CD4-positive, alpha-beta memory T cell (primary cell): ENCODE results near the gene SLC12A4. TPM values are rescaled to one million over a fixed set of nuclear protein-coding genes. Genes with fewer than 3 reads are reported as not detected.

Experiments
- CTCF ChIA-PET: fragments of 350-600 bp; sonication (Branson Sonifier 250); formaldehyde crosslinking; loops from one replicate; lab custom pipeline; 2021; ENCODE audit warnings: inconsistent platforms; ENCODE audit not compliant: partially characterized antibody; lab: Charles Lee
- POLR2A ChIA-PET: fragments of 350-600 bp; sonication (Branson Sonifier 250); formaldehyde crosslinking; loops from one replicate; lab custom pipeline; 2021; ENCODE audit not compliant: partially characterized antibody; lab: Charles Lee
- DNase-seq, 5 donors: peaks; one replicate each; pipeline versions ENCODE4 v3.0.0 to v3.0.0-alpha.2; 2020 to 2022; ENCODE audit warnings: mixed read lengths in 1 of 5
- H3K27ac ChIP-seq: one replicate; pipeline ENCODE4 v1.7.0; 2013; ENCODE audit warnings: low read depth, low read length
- H3K27me3 ChIP-seq: 2 replicates; pipeline ENCODE4 v1.7.0; 2013; ENCODE audit warnings: mild to moderate bottlenecking, low read length, moderate library complexity; ENCODE audit not compliant: insufficient read depth
- H3K36me3 ChIP-seq: 2 replicates; pipeline ENCODE4 v1.7.0; 2013; ENCODE audit warnings: mild to moderate bottlenecking, low read length, moderate library complexity; ENCODE audit not compliant: insufficient read depth
- H3K4me1 ChIP-seq: 2 replicates; pipeline ENCODE4 v1.7.0; 2013; ENCODE audit warnings: mild to moderate bottlenecking, low read length, moderate library complexity; ENCODE audit not compliant: insufficient read depth
- H3K4me3 ChIP-seq, 2 donors: one replicate each; pipeline ENCODE4 v1.7.0; 2013; ENCODE audit warnings: low read length in 2 of 2, mild to moderate bottlenecking in 1 of 2
- H3K9me3 ChIP-seq, 2 donors: one replicate each; pipeline ENCODE4 v1.7.0; 2013; ENCODE audit warnings: low read length in 2 of 2, control low read depth in 1 of 2; ENCODE audit not compliant: control insufficient read depth in 1 of 2
- H3K27ac Mint-ChIP-seq, 7 donors: one replicate each; pipeline ENCODE4 v1.8.0; 2020 to 2021; ENCODE audit warnings: mixed read lengths in 7 of 7, mild to moderate bottlenecking in 6 of 7, inconsistent platforms in 3 of 7, moderate library complexity in 3 of 7
- H3K27me3 Mint-ChIP-seq, 2 donors: one replicate each; pipeline ENCODE4 v1.8.0; 2020 to 2021; ENCODE audit warnings: mixed read lengths in 2 of 2
- H3K36me3 Mint-ChIP-seq, 2 donors: one replicate each; pipeline ENCODE4 v1.8.0; 2020 to 2021; ENCODE audit warnings: mixed read lengths in 2 of 2, inconsistent platforms in 1 of 2, mild to moderate bottlenecking in 1 of 2
- H3K4me1 Mint-ChIP-seq, 4 donors: one replicate each; pipeline ENCODE4 v1.8.0; 2020 to 2021; ENCODE audit warnings: mixed read lengths in 4 of 4, mild to moderate bottlenecking in 1 of 4
- H3K4me3 Mint-ChIP-seq, 8 donors: one replicate each; pipeline ENCODE4 v1.8.0; 2020 to 2021; ENCODE audit warnings: mixed read lengths in 8 of 8, mild to moderate bottlenecking in 7 of 8, moderate library complexity in 6 of 8, inconsistent platforms in 3 of 8
- H3K9me3 Mint-ChIP-seq, 8 donors: one replicate each; pipeline ENCODE4 v1.8.0; 2020 to 2021; ENCODE audit warnings: mixed read lengths in 8 of 8, mild to moderate bottlenecking in 5 of 8, inconsistent platforms in 3 of 8, moderate library complexity in 1 of 8
- intact Hi-C: fragments of 100-400 bp; cut with micrococcal nuclease; formaldehyde crosslinking; loops from one replicate; pipeline ENCODE4 v1.15.1; 2023
- polyA plus RNA-seq, 2 donors: library from polyadenylated mRNA; unstranded; fragments of 300-500 nt; fragmentation: Illumina TruSeq; gene quantifications; one replicate each; pipeline ENCODE4 v1.2.3, GENCODE V29; 2021
- total RNA-seq, 2 experiments: library from RNA; stranded (reverse); gene quantifications; one replicate each; pipeline ENCODE4 v1.2.3, GENCODE V29; 2021

SLC12A4 gene
- total and polyA plus RNA-seq, 4 experiments from 2014 or later = 4.0 to 33.5 (median 19.1) TPM

DNA sequence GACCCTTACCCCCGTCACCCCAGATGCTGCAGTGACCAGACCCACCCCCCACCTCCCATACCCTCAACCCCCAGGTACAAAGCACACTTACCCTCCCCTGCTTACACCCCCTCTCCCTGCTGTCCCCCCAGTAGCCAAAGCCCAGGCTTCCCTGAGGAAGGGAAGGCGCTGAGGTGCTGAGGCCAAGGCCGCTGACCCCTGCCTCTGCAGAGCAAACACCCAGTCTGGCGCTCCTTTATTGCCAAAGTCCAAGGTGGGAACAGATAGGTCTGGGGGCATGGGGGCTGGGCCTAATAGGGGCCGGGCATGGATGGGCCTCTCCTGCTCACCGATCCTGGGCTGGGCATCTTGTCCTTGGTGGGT, 25.2 kb downstream of the SLC12A4 start:
- Mint-ChIP-seq H3K9me3 (no peaks in the 10 kb centered on the region), H3K27ac (peak overlapping the region in 1 of 7 donors; percentile 70), H3K27me3 (no peaks in the 10 kb centered on the region), H3K4me3 (no peak overlapping the region), H3K36me3 (peaks cover 0 to 6% of the 10 kb centered on the region in 2 donors), H3K4me1 (peaks cover 14 to 29% (median 22%) of the 10 kb centered on the region in 4 donors)
- Histone ChIP-seq H3K4me3 (no peak overlapping the region), H3K36me3 (peaks cover 5% of the 10 kb centered on the region), H3K4me1 (peaks cover 33% of the 10 kb centered on the region), H3K27me3 (no peaks in the 10 kb centered on the region), H3K27ac (no peak overlapping the region), H3K9me3 (no peaks in the 10 kb centered on the region)
- intact Hi-C loops = no loop called here
- ChIA-PET POLR2A (interaction anchor here (3.0 kb wide), 1 partner anchor 8 kb away, joined by 15 read pairs; no protein-coding TSS in a partner anchor), CTCF (interaction anchor here (0.9 to 1.3 kb wide), 2 partner anchors 30 to 37 kb away, joined by 3 read pairs; partner anchors contain the start of gene DPEP3)
- no peak for DNase-seq

- no peaks in the 10 kb centered on the region for H3K9me3 Mint-ChIP-seq
- DNase-seq = no peak
- peaks cover 14 to 29% (median 22%) of the 10 kb centered on the region in 4 donors for H3K4me1 Mint-ChIP-seq
- intact Hi-C loops = no loop called here
- no peaks in the 10 kb centered on the region for H3K27me3 Mint-ChIP-seq
- Histone ChIP-seq H3K4me3 (no peak overlapping the region), H3K9me3 (no peaks in the 10 kb centered on the region), H3K36me3 (peaks cover 5% of the 10 kb centered on the region), H3K27ac (peak overlapping the region; percentile 9), H3K27me3 (no peaks in the 10 kb centered on the region), H3K4me1 (peaks cover 34% of the 10 kb centered on the region)
- peak overlapping the region in 1 of 7 donors; percentile 70 for H3K27ac Mint-ChIP-seq
- no peak overlapping the region for H3K4me3 Mint-ChIP-seq
- H3K36me3 Mint-ChIP-seq = peaks cover 0 to 6% of the 10 kb centered on the region in 2 donors
- ChIA-PET CTCF (interaction anchor here (0.7 to 4.2 kb wide), 13 partner anchors 11 to 127 kb away, joined by 3 to 25 read pairs (median 3); partner anchors contain the start of genes DPEP3, NRN1L and SLC12A4), POLR2A (interaction anchor here (0.8 to 3.0 kb wide), 5 partner anchors 8 to 98 kb away, joined by 3 to 15 read pairs (median 4); partner anchors contain the start of genes CTRL and DPEP2)
Measured at GRCh38 chr16:67942510-67943255, 25.8 kb downstream of the SLC12A4 start.

DNA sequence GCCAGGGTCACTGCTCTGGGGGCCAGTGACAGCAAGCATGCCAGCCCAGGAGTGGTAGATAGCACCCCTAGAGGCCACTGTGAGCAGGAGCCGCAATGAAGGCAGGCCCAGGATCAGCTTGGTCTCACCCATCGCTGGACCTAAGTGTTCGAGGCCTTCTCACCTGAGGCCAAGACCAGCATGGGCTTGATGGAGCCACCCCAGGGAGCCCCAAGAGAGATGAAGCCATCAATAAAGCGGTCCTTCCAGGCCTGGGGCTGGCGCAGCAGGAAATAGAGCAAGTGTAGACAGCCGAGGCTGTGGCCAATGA, 26.3 kb downstream of the SLC12A4 start:
- POLR2A ChIA-PET = interaction anchor here (0.8 to 1.4 kb wide), 4 partner anchors 10 to 97 kb away, joined by 3 to 4 read pairs (median 4); partner anchors contain the start of genes CTRL and DPEP2
- peaks cover 5% of the 10 kb centered on the region for H3K36me3 ChIP-seq
- H3K36me3 Mint-ChIP-seq = peaks cover 0 to 7% of the 10 kb centered on the region in 2 donors
- peaks cover 18 to 33% (median 25%) of the 10 kb centered on the region in 4 donors for H3K4me1 Mint-ChIP-seq
- no peaks in the 10 kb centered on the region for H3K9me3 ChIP-seq
- peaks cover 39% of the 10 kb centered on the region for H3K4me1 ChIP-seq
- H3K27me3 ChIP-seq = no peaks in the 10 kb centered on the region
- H3K27ac ChIP-seq = peak overlapping the region; percentile 9
- no peaks in the 10 kb centered on the region for H3K9me3 Mint-ChIP-seq
- DNase-seq = peak in 4 of 5 donors; percentile 17 to 32 (median 22)
- no peaks in the 10 kb centered on the region for H3K27me3 Mint-ChIP-seq
- no peak overlapping the region for H3K4me3 Mint-ChIP-seq
- CTCF ChIA-PET = interaction anchor here (0.6 to 4.2 kb wide), 16 partner anchors 11 to 126 kb away, joined by 3 to 25 read pairs (median 3); partner anchors contain the start of genes NRN1L and SLC12A4
- H3K4me3 ChIP-seq = no peak overlapping the region
- peak overlapping the region in 2 of 7 donors; percentile 70 to 79 for H3K27ac Mint-ChIP-seq
- intact Hi-C loops = no loop called here

DNA sequence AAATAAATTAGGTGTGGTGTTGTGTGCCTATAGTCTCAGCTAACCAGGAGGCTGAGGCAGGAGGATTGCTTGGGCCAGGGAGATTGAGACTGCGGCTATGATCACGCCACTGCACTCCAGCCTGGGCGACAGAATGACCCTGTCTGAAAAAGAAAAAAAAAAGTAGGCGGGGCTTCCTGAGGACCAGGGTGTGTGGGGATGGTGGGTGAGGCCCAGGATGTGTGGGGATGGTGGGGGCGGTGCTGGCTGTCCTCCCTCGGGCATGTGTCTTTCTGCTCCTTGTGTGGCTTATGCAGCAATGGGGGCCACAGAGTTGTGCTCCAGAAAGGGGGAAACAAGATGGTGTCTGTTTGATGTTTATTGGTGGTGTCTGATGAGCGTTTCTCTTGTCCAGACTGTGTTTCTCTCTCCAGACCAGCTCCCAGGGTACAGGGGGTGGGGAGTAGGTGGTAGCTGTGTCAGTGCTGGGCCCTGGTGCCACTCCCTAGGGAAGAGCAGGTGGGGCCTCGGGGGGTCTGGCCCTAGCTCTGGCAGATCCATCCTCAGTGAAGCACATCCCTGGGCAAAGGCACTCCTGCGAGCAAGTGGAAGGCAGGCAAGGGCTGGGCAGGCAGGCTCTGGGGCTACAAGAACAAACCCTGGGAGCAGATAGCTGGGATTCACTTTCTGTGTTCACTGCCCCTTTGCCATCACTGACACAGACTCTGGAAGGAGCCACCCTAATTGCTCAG, 26.8 kb downstream of the SLC12A4 start:
- Histone ChIP-seq H3K4me3 (no peak overlapping the region), H3K27me3 (no peaks in the 10 kb centered on the region), H3K27ac (peak overlapping the region; percentile 9), H3K9me3 (no peaks in the 10 kb centered on the region), H3K4me1 (peaks cover 43% of the 10 kb centered on the region), H3K36me3 (peaks cover 5% of the 10 kb centered on the region)
- Mint-ChIP-seq H3K4me3 (no peak overlapping the region), H3K27me3 (no peaks in the 10 kb centered on the region), H3K9me3 (no peaks in the 10 kb centered on the region), H3K36me3 (peaks cover 0 to 11% of the 10 kb centered on the region in 2 donors), H3K27ac (peak overlapping the region in 5 of 7 donors; percentile 55 to 87 (median 70)), H3K4me1 (peaks cover 21 to 38% (median 30%) of the 10 kb centered on the region in 4 donors)
- ChIA-PET CTCF (interaction anchor here (0.6 to 4.2 kb wide), 22 partner anchors 8 to 126 kb away, joined by 3 to 25 read pairs (median 3); partner anchors contain the start of genes CTRL, DPEP2NB, NRN1L and SLC12A4), POLR2A (interaction anchor here (0.9 to 1.4 kb wide), 4 partner anchors 22 to 97 kb away, joined by 3 to 4 read pairs (median 4); partner anchors contain the start of gene DPEP2)
- DNase-seq = no peak
- intact Hi-C loops = no loop called here

GRCh38 chr16:67940446-67941089, 27.9 kb downstream of the SLC12A4 start:
- peaks cover 43% of the 10 kb centered on the region for H3K4me1 ChIP-seq
- Mint-ChIP-seq H3K4me1 (peaks cover 21 to 43% (median 33%) of the 10 kb centered on the region in 4 donors), H3K4me3 (peak overlapping the region in 5 of 8 donors; percentile 50 to 79 (median 61)), H3K27ac (peak overlapping the region; percentile 77 to 93 (median 83)), H3K36me3 (peaks cover 3 to 16% of the 10 kb centered on the region in 2 donors), H3K27me3 (no peaks in the 10 kb centered on the region), H3K9me3 (peaks cover 0 to 3% (median 0%) of the 10 kb centered on the region in 8 donors)
- POLR2A ChIA-PET = interaction anchor here (0.6 to 7.3 kb wide), 6 partner anchors 9 to 393 kb away, joined by 3 to 44 read pairs (median 4); partner anchors contain the start of genes DPEP2 and SLC12A4
- CTCF ChIA-PET = interaction anchor here (0.6 to 4.2 kb wide), 17 partner anchors 8 to 448 kb away, joined by 3 to 25 read pairs (median 4); partner anchors contain the start of genes CTRL, DPEP2NB and NRN1L
- no peaks in the 10 kb centered on the region for H3K27me3 ChIP-seq
- H3K36me3 ChIP-seq = peaks cover under 1% of the 10 kb centered on the region
- intact Hi-C loops = no loop called here
- no peak overlapping the region for H3K4me3 ChIP-seq
- peak overlapping the region; percentile 48 for H3K27ac ChIP-seq
- no peak for DNase-seq
- H3K9me3 ChIP-seq = no peaks in the 10 kb centered on the region
